ENCODE measurements around the gene KAT7. TPM values are rescaled to one million over a fixed set of nuclear protein-coding genes. Genes with fewer than 3 reads are reported as not detected.
A peak's percentile ranks its signal among the peaks of the same experiment; 100 is the strongest.

The KAT7 gene
- total RNA-seq, 1 donor from 2014 or later: 93.5 TPM

DNA sequence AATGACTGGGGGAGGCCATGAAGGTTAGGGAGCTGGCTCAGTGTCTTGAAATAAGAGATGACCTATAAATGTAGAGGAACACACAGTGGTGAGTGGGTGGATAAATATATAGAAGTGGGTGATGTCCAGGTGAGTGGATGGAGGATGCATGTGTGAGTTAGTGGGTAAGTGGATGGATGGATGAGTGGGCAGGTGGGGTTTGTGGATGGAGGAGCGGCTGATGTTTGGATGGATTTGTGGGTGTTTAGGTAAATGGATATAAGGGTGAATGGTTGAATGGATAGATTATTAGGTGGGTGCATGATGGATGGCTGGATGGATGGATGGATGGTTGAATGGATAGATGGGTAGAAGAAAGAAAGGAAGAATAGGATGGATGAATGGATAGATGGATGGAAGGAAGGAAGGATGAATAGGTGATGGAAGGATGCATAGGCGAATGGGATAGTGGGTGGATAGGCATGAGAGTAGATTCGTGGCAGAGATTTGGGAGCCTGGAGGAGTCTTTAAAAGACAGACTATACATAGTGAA is 78.5 kb downstream of the KAT7 start:
- Mint-ChIP-seq H3K36me3 (ENCODE audit: low read depth) (no peaks in the 10 kb centered on the region), H3K4me3 (no peak overlapping the region), H3K27ac (ENCODE audit: unreplicated experiment) (no peak overlapping the region), H3K4me1 (peaks cover 20% of the 10 kb centered on the region), H3K9me3 (no peaks in the 10 kb centered on the region), H3K27me3 (ENCODE audit: low read depth) (peaks cover 2% of the 10 kb centered on the region)
- TF ChIP-seq, protein P1, sequence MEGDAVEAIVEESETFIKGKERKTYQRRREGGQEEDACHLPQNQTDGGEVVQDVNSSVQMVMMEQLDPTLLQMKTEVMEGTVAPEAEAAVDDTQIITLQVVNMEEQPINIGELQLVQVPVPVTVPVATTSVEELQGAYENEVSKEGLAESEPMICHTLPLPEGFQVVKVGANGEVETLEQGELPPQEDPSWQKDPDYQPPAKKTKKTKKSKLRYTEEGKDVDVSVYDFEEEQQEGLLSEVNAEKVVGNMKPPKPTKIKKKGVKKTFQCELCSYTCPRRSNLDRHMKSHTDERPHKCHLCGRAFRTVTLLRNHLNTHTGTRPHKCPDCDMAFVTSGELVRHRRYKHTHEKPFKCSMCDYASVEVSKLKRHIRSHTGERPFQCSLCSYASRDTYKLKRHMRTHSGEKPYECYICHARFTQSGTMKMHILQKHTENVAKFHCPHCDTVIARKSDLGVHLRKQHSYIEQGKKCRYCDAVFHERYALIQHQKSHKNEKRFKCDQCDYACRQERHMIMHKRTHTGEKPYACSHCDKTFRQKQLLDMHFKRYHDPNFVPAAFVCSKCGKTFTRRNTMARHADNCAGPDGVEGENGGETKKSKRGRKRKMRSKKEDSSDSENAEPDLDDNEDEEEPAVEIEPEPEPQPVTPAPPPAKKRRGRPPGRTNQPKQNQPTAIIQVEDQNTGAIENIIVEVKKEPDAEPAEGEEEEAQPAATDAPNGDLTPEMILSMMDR (conservative IDR thresholded peaks at IDR 0.05): no peak
- no peak for DNase-seq (ENCODE audit: low read depth, low spot score)

DNA sequence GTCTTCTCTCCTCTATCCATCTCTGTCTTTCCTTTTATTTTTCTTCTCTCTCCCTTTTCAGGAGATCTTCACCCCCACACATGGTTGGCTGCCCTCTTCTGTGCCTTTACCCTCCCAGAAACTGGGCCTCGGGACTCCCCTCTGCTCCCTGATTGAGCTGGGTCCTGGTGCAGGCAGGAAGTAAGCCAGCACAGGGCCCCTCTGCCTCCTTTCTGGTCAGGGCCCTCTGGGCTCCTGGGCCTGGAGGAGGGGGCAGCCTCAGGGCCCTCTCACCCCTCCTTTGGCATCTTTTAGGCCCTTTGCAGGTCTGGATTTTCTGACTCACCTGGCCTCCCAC is 80.5 kb downstream of the KAT7 start:
- TF ChIP-seq, protein P1 (conservative IDR thresholded peaks at IDR 0.05): no peak
- DNase-seq (ENCODE audit: low read depth, low spot score): no peak
- Mint-ChIP-seq H3K4me3 (no peak overlapping the region), H3K4me1 (peaks cover 20% of the 10 kb centered on the region), H3K36me3 (ENCODE audit: low read depth) (no peaks in the 10 kb centered on the region), H3K27ac (ENCODE audit: unreplicated experiment) (no peak overlapping the region), H3K9me3 (no peaks in the 10 kb centered on the region), H3K27me3 (ENCODE audit: low read depth) (peaks cover 4% of the 10 kb centered on the region)

DNA sequence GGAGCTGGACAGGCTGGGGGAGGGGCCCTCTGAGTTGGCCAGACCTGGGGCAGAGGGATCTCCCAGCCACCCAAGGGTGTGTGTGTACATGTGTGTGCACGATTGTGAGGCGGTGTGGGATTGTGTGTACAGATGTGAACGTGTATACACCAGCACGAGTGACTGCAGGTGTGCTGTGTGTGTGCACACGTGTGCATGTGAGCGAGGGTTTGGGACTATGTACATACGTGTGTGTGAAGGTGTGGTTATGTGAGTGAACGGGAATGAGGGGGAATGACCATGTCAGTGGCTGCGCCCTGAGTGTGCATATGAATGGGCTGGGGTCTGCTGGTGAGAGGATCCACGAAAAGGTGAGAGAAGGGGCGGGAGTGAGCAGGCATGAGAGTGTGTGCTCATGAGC is 81.8 kb downstream of the KAT7 start:
- Mint-ChIP-seq H3K36me3 (ENCODE audit: low read depth) (no peaks in the 10 kb centered on the region), H3K4me1 (peaks cover 14% of the 10 kb centered on the region), H3K9me3 (no peaks in the 10 kb centered on the region), H3K4me3 (no peak overlapping the region), H3K27me3 (ENCODE audit: low read depth) (peaks cover 8% of the 10 kb centered on the region), H3K27ac (ENCODE audit: unreplicated experiment) (peak overlapping the region; percentile 20)
- no peak for DNase-seq (ENCODE audit: low read depth, low spot score)
- TF ChIP-seq, protein P1 (conservative IDR thresholded peaks at IDR 0.05): no peak

DNA sequence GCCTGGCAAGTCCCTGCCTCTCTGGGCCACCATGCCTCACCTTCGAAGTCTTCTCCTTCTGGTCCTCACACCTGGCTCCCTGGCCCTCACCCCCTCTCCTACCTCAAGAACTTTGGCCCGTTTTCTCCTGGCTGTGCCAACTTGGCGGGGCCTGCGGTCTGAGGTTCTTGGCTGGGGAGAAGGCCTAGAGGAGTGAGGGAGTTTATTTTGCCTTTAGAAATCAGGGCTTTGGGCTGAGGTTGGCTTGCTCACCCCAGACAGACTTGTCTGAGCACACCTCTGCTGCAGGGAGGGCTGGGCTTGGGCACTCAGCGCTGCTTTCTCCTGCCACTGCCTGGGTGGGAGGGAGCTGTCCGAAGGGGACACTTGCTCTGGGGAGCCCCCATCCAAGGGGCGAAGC is 82.7 kb downstream of the KAT7 start:
- DNase-seq (ENCODE audit: low read depth, low spot score): no peak
- Mint-ChIP-seq H3K27me3 (ENCODE audit: low read depth) (peaks cover 16% of the 10 kb centered on the region), H3K36me3 (ENCODE audit: low read depth) (no peaks in the 10 kb centered on the region), H3K4me1 (peaks cover 6% of the 10 kb centered on the region), H3K9me3 (no peaks in the 10 kb centered on the region), H3K4me3 (no peak overlapping the region), H3K27ac (ENCODE audit: unreplicated experiment) (no peak overlapping the region)
- TF ChIP-seq, protein P1 (conservative IDR thresholded peaks at IDR 0.05): no peak

DNA sequence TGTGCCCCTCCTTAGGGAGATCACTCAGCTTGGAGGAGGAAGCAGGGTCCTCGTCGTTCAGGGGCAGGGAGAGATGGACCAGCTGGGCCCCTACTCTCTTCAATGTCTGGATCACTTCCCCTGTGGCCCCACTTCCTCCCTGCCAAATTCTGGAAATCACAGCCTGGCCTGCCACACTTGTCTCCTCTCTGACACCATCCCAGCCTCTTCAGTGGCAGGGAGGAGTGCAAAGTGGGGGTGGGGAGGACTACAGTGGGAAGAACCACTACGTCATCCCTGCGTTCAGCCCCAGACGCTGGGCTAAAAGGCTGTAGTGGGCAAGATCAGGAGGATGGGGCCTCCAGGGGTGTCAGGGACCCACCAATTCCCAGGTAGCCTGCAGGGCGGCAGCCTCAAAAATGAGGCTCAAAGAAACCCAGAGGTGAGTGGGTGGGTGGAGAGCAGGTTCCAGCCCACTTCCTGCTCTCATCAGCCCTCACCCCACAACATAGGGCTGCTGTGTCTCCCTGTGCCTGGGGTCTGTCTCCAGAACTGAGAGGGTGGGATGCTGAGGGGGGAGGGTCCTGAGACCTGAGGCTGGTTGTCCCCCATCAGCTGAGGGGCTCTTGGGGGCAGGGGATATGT is 84.4 kb downstream of the KAT7 start:
- H3K9me3 Mint-ChIP-seq: no peaks in the 10 kb centered on the region
- H3K27me3 Mint-ChIP-seq (ENCODE audit: low read depth): peaks cover 16% of the 10 kb centered on the region
- H3K36me3 Mint-ChIP-seq (ENCODE audit: low read depth): no peaks in the 10 kb centered on the region
- H3K4me1 Mint-ChIP-seq: peaks cover 6% of the 10 kb centered on the region
- no peak for DNase-seq (ENCODE audit: low read depth, low spot score)
- H3K27ac Mint-ChIP-seq (ENCODE audit: unreplicated experiment): no peak overlapping the region
- no peak overlapping the region for H3K4me3 Mint-ChIP-seq
- TF ChIP-seq, protein P1 (conservative IDR thresholded peaks at IDR 0.05): no peak
